ENCODE results near the gene SH3RF3.

SH3RF3 gene

DNA sequence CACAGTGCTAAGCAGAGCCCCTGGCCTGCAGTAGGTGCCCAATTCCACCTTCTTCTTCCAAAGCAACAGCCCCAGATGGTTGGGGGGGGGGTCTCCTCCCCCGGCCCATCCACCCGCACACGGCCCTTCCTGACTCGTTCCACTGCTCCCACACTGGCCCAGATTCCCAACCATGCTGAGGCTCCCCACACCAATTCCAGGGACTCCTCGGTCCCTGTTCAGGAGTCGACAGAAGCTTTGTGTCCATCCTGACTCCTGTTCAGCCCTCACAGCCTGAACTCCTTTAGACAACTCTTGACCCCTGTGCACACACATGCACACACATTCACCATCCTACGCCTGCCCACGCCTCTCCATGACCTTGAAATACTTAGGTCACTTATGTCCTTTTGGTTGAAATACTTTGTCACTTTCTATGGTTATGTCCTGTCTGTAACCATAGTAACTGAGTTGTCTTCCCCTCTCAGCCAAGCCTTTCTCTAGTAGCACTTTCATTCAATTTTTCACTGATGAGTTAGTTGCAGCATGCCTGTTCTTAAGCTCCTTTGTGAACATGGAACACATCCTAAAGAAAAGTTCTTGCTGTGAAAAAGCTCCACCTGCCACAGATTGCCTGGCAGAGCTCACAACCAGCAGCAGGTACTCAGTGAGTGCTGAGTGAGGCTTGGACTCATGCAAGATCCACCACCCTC, 258.9 kb downstream of the SH3RF3 start:
- DNase-seq (ENCODE audit: low read depth in 2 of 2) = no peak

DNA sequence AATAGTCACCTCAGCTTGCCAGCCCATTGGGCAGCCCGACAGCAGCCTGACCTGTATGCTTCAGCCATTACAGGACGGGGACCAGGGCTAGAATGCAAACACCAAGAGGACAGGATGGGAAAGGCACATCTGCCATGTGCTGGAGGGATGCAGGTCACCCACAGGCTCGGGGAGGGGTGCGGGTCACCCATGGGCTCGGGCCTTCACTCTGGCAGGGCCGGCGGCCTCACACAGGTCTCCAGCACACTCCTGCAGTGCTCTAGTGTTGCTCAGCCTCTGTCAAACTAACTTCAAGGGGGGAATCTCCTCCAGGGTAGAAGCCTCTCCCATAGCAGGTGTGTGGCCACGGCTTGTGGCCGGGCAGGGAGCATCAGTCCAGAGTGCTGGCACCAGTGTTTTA, 262.2 kb downstream of the SH3RF3 start:
- DNase-seq (ENCODE audit: low read depth in 2 of 2) = no peak

GRCh38 chr2:109392140-109392539, 263.1 kb downstream of the SH3RF3 start:
- no peak for DNase-seq (ENCODE audit: low read depth in 2 of 2)

DNA sequence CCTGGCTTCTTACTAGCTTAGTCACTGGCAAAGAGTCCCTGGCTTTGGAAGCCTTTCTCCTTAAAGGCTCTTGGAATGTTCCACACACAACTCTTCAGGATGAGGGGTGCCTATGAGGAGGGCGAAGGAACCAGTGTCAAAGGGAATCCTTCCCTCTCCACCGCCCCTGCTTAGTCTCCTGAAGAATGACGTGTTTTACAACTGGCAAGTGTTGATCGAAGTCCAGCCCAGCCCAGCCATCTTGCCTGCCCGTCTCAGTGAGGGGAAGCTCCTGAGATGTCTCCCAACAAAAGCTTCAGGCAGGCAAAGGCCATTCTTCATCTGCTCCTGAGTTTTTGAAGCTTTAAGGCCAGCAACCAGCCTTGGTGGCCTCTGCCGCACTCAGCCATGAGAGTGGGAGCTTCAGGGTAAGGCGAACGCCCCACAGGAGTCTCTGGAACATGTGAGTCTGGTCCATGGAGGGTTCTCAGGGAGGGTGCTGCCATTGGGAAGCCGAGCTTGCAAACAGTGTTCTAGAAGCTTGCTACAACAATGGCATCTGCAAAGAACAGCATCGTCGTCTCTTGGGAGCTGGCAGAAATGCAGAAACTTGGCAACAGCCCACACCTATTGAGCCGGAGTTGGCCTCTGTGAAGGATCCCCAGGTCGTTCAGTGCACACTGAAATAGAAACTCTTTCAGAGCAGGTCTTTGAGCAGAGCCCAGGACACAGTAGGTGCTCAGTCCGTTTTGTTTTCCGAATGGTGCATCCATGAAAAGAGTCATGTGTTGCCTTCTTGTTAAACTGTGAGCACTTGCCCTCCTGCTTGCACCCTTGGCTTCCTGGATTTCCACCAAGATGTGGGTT, 264.0 kb downstream of the SH3RF3 start:
- DNase-seq (ENCODE audit: low read depth in 2 of 2) = no peak

DNA sequence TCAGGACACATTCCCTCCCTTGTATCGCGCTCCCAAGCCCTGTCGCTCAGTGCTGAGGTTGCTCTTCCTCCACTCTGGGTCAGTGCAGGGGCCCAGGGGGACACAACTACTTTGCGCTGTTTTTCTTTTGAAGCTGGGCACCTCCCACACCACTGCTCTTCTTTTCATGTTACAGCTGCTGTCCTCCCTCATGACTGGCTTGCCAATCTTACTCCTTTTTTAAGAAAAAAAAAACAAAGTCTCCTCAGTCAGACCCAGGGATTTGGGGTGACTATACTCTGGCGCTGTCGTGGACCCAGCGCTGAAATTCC, 264.6 kb downstream of the SH3RF3 start:
- no peak for DNase-seq (ENCODE audit: low read depth in 2 of 2)

- no peak for DNase-seq (ENCODE audit: low read depth in 2 of 2)
Measured at GRCh38 chr2:109395494-109396201, 266.6 kb downstream of the SH3RF3 start.

- DNase-seq (ENCODE audit: low read depth in 2 of 2) = no peak
Measured at GRCh38 chr2:109396202-109397180, 267.5 kb downstream of the SH3RF3 start.

DNA sequence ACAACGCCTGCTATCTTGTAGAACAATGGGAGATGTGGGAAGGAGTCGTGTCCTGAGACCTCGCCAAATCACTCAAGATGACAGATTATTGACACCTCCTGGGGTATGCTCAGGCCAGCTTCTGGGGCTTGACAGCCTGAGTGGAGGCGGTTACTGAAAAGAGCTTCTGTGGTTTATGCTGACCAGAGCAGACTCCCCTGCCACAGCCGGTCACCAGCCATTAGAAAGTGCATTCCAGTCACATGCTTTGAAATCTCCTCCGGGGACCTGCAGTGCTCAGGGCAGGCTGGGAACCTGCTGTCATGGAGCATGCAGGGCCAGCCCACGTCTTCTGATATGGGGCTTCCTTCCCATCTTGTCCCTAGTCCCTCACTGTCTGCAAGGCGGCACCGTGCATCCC, 268.9 kb downstream of the SH3RF3 start:
- no peak for DNase-seq (ENCODE audit: low read depth in 2 of 2)

DNA sequence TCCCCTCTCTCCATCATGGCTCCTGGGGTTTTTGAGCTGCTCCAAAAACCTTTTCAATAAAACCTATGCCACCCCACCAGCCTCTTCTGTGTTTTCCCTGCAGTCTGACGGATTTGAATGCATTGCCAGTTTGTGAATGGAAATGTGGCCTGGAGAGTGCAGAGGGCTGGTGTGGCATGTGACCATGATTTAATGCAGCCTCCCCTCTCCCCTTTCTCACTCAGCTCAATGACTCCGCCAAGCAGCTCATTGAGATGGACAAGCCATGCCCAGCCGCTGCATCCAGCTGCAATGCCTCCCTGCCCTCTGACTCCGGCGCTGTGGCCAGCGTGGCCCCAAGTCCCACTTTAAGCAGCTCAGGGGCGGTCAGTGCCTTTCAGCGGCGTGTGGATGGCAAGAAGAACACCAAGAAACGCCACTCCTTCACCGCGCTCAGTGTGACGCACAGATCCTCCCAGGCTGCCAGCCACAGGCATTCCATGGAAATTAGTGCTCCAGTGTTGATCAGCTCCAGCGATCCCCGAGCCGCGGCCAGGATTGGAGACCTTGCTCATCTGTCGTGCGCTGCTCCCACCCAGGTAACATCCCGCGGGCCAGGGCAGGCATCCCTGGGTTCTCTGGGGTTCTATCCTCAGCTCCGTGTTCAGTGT, 269.5 kb downstream of the SH3RF3 start:
- no peak for DNase-seq (ENCODE audit: low read depth in 2 of 2)

- no peak for DNase-seq (ENCODE audit: low read depth in 2 of 2)
Measured at GRCh38 chr2:109399066-109399465, 270.1 kb downstream of the SH3RF3 start.

GRCh38 chr2:109400102-109400501, 271.1 kb downstream of the SH3RF3 start:
- no peak for DNase-seq (ENCODE audit: low read depth in 2 of 2)

- no peak for DNase-seq (ENCODE audit: low read depth in 2 of 2)
Measured at GRCh38 chr2:109401370-109401769, 272.4 kb downstream of the SH3RF3 start.

- DNase-seq (ENCODE audit: low read depth in 2 of 2) = no peak
Measured at GRCh38 chr2:109402180-109402579, 273.2 kb downstream of the SH3RF3 start.

DNA sequence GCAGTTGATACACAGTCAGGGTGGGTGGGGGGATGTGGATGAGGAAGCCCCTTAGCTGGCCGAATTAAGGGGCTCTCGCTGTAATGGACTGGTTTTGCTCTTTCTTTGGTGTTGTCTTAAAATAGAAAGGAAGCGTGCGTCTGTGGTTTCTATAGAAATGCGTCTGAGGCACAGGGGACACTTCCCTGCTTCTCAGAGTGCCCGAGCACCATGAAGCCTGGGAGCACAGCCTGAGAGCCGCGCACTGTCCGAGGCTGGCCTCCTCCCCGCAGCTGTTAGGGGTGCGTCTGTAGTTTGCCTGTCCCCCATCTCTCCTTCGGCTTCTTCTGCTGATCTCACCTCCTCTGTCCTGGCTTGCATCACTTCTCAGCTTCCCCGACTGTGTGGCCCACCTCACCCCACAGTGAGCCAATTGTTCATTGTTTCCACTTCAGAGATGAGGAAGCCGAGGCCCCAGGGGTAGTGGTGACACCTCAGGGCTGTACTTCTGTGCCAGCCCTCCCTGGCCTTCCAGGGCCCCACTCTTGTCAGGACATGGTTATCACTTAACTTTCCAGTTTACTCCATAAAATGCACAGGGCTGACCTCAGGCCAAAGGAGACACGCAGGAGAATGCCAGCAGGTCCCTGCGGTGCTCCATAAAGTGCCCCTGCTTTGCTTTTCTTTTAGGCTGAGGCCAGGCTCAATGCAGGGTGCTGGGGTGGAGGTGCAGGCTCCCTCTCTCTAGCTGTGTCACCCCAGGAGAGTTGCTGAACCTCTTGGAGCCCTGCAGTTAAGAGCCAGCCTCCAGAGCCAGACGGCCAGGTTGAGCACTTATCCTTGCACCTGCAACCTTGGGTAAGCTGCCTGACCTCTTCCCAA, 274.2 kb downstream of the SH3RF3 start:
- DNase-seq (ENCODE audit: low read depth in 2 of 2) = no peak

GRCh38 chr2:109403841-109404201, 274.8 kb downstream of the SH3RF3 start:
- no peak for DNase-seq (ENCODE audit: low read depth in 2 of 2)

GRCh38 chr2:109404681-109405080, 275.7 kb downstream of the SH3RF3 start:
- DNase-seq (ENCODE audit: low read depth in 2 of 2) = no peak

DNA sequence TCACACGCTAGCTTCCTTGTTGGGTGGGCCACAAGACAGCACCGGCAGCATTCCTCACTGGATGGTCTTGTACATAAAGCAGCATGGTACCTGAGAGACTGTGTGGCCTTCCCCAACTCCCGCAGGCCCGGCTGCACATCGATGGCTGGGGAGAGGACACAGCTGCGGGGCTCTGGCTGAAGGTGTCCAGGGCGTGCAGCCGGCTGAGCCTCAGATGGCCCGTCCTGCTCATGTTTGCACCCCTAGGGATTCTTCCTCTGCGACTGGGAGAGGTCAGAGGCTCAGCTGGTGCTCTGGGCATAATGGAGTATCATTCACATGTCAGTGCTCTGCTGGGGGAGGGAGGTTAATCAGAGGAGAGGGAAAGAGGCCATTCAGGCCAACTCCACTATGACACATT, 276.9 kb downstream of the SH3RF3 start:
- DNase-seq (ENCODE audit: low read depth in 2 of 2) = no peak

DNA sequence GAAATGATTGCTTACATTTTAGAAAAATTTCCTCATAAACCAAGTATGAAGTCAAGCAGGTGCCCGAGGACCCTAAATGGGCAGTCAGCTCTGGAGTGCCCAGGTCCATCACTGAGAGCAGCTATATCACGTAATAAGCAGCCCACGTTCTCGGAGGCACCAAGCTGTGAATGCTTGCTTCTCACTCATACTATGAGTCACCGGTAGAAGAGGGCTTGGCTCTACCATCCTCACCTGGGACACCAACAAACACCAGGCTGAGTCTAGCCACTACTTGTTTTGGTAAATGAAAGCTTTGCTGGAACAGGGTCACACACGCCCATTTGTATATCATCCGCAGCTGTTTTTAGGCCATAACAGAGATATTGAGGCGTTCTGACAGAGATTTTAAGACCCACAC, 277.3 kb downstream of the SH3RF3 start:
- DNase-seq (ENCODE audit: low read depth in 2 of 2) = no peak

- DNase-seq (ENCODE audit: low read depth in 2 of 2) = no peak
Measured at GRCh38 chr2:109407276-109408042, 278.5 kb downstream of the SH3RF3 start.

DNA sequence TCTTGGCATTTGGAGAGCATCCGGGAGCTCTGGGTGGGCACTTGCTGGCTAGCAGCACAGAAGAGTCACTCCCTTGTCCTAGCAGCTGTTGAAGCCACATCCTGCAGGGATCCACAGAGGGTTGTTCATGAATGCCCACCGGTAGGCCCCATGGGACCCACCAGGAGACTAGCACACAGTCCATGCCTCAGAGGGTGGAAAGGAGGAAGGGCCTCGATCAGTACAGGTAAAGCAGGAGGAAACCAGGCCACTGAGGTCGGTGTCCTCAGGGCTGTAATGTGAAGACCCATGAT, 279.0 kb downstream of the SH3RF3 start:
- DNase-seq (ENCODE audit: low read depth in 2 of 2) = no peak

All from stimulated activated CD8-positive, alpha-beta memory T cell treated with anti-CD3 and anti-CD28 coated beads, Interleukin-7, amount 100 ng/mL, for 4 hours (primary cell).